GM21825 (cell line): ENCODE data around the gene DDX39B.
"Not testable (repeated sequence)": the region's sequence is repeated elsewhere in the genome, so short reads cannot be mapped to it uniquely, and the experiment has no call there.

Experiments used
- ATAC-seq: cut with Tn5 transposase; IDR thresholded peaks from one replicate; pipeline ENCODE4 v1.9.1; 2021; ENCODE audit warnings: mild to moderate bottlenecking, moderate library complexity; ENCODE audit not compliant: unreplicated experiment

DDX39B gene

DNA sequence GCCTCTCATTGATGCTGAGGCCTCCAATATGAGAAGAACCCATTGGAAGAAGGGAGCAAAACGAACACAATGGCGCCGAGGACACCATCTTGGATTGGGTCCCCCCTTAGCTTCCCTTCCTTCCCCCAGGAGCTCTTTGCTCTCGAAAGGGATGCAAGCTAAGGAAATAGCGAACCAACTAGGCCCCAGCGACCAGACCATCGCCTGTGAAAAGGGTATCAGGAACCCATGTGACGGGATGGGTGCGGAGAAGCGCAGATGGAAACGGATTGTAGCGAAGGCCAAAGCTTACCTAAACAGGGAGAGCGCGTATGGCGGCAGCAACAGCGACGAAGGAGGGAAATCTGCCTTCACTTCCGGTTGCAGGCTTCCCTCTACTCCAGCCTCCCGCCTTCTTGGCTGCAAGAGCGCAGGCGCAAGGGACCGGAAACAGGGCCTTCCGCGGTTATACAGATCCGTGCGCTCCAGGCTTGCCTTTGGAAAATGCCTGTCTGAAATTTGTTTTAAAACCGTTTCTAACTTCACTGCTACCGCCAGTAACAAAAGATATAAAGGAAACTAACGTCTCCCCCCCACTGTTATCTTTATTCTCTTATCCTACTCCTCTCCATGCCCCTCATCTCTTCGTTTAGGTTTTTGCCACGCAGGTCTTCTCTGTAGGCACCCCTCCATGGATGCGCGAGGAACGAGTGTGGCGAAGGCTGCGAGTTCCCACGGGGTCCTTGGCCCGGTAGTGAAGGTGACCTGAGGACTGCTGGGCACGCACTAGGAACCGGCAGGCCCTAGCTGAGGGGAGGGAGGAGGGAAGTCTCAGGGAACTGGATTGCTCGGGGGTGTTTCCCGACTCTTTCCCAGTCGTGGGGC lies at the start of gene DDX39B:
DDX39B (minus strand) TSS at position 346 of the 864 bp plus-strand sequence. CDS start 1,471 bp downstream, outside the sequence.
- ATAC-seq: peak; percentile 54

DNA sequence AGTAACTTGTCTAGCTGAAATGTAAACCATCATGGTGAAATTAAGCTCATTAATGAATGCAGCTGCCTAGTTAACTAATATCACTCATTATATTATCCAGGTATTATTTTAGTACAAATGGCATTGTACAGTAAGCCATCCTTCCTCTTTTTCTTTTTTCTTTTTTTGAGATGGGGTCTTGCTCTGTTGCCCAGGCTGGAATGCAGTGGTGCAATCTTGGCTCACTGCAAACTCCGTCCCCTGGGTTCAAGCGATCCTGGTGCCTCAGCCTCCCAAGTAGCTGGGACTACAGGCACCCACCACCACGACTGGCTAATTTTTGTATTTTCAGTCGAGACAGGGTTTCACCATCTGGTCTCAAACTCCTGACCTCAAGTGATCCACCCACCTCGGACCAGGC lies 48.9 kb upstream of the DDX39B start:
- not testable (repeated sequence) for ATAC-seq

DNA sequence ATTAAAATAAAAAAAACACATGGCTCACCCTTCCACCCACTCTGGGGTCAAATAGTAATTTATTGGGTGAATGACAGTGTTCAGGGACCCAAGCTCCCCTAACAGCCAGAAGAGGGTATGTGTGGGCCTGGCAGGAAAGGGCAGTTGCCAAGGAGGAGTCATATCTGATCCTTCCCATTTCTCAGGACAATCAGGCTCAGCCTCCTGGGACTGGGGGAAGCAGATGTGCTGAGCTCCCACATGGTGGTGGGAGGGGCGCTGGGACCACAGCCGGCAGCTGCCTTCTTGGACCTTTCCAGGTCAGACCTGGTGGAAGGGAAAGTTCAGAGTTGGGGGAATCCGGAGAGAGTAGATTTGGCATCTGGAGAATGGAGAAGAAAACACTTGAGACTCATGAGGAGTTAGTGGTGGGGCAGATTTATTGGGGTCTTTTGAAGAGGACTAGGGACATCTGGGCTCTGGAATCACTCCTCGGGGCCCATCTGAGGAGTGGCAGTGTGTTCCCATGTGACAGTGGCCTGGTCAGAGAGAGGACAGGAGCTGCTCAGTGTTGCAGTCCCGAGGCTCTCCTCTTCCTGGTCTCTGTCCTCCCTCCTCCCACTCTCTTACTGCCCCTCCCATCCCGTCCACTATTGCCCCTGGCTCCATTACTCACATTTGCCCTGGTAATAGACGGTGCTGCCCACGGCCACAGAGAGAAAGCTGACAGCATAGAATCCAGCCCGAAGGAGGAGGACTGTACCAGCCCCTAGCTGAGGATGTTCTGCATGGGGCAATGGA lies 47.3 kb upstream of the DDX39B start:
- no peak for ATAC-seq

DNA sequence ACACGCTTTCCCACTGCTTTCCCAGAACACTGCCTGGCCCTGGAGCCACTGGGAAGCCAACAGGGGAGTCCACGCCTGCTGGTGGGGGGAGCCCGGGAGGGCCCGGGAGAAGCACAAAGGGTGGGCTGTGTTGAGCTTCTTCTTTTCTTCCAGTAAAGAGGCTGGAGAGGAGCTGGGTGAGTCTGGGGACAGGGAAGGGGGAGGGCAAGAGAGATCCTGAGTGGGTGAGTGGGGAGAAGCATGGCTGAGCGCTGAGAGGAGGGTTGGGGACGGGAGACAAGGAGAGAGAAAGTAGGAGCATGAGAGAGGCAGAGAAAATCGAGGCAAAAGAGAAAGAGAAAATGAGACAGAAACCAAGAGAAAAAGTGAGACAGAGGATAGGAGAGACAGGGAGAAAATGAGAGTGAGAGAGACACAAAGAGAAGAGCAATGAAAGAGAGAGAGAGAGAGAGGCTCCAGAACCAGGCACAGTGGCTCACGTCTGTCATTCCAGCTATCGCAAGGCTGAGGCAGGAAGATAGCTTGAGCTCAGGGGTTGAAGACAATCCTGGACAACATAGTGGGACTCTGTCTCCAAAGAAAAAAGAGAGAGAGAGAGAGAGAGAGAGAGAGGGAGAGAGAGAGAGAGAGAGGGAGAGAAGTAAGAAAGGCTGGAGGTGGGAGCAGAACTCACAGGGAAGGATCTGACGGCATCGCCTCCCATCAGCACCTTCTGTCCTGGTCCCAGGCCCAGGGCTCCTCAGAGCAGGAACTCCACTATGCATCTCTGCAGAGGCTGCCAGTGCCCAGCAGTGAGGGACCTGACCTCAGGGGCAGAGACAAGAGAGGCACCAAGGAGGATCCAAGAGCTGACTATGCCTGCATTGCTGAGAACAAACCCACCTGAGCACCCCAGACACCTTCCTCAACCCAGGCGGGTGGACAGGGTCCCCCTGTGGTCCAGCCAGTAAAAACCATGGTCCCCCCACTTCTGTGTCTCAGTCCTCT lies 46.3 kb upstream of the DDX39B start:
- ATAC-seq: no peak

DNA sequence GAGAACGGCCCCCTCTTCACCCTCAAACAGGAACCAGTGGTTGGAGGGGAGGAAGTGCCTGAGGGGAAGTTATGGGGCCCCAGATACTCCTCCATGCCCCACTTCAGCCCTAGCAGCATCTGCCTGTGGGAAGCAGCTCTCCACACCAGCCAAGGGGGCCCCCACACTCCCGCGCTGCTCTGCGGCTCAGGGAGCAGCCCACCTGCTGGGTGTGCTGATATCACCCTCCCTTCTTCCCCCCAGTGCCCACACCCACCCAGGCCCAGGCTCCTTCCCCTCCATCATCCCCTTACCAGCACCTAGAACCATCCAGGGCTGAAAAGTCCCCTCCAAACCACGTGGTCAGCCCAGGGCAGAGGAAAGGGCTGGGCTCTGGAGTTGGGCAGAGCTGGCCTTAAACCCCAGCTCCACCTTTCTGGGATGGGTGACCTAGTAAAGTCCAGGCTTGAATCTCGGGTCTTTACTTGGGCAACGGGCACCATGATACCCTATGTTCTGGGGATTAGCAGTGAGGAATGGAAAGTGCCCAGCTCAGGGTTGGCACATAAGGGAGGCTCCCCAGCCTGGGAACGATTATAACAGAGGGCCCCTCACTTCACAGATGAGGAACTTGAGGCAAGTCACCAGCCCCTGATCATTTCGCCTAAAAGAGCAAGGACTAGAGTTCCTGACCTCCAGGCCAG lies 44.9 kb upstream of the DDX39B start:
- no peak for ATAC-seq

DNA sequence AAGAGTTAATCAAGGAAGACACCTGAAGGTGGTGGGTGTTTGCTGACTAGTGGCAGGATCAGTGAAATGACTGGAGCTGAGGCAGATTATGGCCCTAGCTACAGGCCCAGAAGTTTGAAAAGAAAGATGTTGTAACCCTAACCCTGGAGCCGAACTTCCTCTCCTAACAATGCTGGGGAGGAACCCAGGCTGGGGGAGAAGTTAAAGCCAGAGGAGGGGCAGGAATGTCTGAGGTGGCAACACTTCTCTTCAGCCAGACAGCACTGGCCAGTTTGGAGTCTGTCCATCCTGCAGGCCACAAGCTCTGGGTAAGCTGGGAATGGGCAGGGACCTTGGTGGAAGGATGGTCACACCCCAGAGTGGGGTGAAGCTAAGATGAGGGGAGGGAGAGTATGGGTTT lies 44.2 kb upstream of the DDX39B start, which contains the start of gene LST1:
LST1 (plus strand) TSS at position 270 of the 400 bp plus-strand sequence. CDS start 1,023 bp downstream, outside the sequence.
- no peak for ATAC-seq

DNA sequence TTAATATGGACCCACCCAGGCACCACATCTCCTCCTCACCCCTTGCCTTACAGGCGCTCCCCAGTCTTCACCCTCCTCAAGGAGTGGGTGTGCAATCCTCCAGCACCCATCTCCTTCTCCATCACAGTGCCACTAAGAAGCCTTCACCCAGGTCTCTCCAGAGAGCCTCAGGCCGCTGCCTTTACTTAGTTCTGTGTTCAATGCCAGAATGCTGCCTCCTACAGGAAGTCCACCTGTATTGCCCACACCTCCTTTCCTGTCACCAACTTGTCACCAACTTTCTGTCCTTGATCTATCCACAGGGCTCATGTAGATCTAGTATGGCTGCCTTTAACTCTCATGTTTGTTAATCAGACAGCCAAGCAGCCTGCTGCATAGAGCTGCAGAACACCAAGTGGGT lies 43.7 kb upstream of the DDX39B start:
- no peak for ATAC-seq

DNA sequence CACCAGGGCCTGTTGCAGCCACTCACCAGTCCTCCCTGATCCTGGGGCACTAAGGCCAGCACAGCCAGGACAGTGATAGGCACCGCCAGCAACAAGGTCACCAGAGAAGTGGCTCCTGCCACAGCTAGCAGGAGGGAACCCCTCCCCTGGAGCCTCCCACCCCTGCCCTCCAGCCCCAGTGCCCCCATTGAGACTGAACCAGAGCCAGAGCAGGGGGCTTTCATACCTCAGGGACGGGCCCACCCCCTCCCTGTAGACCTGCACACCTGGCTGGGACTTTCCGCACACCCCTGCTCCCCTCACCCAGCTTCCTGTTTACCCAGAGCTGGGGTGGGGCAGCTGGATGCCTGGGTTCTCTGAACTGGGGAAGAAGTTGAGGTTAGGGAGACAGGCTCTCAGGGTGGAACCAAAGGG lies 40.4 kb upstream of the DDX39B start, which contains the start of gene LTB:
LTB (minus strand) TSS at position 195 of the 414 bp plus-strand sequence; CDS start at position 188, 7 bp downstream.
- ATAC-seq: no peak

DNA sequence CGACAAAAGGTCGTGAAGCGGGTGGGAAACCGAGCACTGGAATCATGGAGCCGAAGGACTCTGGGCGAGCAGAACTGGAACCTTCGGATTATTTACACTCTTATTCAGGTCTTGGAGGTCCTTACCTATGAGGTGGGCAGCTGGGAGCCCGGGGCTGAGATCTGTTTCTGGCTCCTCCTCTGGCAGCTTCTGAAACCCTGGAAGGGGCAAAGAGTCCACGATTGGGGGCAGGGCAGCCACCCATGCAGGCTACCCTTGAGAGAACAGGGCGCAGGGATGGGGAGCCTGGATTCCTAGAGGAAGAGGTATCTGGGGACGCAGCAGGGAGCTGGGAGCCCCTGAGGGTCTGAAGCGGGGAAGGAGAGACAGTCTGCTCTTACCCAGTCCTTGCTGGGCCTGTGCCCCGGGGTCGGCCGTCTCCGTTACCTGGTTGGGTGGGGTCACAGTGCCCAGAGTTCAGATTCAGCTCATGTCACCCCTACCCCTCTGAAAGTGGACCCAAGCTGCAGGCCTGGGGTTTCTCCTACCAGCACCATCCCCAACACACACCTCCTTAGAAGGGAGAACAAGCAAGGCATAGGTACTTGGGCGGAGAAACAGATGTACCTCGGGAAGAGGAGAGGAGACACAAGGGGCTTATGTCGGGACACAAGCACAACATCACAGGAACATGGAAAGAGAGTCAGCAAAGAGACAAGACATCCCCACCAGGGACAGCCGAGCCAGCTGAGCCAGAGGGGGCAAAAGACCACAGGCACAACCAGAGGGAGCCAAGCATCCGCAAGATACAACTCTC lies 39.8 kb upstream of the DDX39B start:
- no peak for ATAC-seq

DNA sequence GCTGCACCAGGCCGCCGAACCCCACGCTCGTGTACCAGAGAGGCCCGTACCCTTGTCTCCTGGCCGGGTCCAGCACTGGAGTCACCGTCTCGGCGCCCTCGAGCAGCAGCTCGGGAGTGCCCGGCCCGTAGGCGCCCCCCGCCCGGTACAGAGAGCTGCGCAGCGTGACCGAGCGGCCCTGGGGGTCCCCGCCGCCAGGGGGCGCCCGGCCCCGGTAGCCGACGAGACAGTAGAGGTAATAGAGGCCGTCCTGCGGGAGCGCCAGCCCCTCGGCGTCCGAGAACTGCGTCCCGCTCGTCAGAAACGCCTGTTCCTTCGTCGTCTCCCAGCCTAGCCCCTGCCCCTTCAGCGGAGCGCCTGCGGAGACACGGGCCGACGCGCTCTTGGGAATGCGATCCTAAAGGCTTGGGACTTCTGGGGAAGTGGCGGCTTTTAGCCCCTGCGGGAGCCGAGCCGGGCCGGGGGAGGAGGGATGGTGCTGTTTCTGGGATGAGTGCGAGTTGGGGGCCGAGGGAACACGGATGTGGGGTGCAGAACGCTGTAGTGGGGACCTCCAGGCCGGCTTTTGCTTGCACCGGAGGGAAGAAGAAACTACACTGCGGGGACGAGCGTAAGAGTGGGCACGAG lies 39.1 kb upstream of the DDX39B start:
- ATAC-seq: peak; percentile 39

DNA sequence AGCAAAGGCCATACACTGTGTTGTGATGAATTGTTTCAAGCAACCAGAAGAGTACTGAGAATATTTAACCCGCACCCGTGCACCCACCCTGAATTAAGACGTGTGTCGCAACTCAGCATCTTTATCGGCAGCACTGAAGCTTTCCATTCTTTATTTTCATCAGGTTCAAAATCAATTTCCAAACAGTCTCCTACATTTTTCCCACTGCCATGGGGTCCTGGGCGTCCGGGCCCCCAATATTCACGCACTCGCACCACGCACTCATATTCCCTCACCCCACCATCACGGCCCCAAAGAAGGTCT lies 38.6 kb upstream of the DDX39B start:
- no peak for ATAC-seq

DNA sequence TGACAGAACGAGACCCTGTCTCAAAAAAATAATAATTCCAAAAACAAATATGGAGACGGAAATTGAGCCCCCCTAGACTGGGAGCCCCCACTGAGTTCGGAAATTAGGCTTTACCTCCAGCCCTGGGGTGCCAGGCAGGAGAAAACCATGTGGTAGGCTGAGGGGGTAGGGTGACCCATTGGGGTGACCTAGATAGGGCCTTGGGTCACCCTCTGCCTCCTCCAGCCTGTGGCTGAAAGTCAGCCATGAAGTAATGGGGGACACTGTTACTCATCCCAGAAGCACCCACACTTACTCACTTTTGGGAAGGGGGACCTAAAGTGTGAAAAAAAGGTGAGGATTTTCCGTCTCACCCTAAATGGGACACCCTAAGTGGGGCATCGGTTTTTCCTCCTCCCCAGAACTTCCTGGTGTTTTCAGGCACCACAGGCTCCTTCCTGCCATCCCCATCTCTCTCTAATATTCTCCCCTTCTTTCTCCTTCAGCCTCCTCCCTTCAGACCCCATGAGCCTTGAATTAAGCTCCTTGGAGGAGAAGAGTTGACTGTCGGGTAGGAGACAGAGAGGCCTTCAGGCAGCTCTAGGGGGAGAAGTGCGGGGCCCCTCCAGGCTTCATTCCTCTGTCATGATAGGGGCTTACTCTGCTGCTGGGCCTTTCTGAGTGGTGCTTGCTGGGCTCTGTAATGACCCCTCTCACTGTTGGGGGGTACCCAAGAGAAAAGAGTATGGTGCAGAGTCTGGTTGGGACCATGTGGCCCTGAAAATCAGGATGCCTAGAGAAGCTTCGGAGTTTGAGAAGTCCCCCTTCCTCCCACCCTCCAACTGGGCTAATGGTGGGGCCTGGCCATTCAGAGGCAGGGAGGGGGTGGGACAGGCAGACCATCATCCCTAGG lies 38.0 kb upstream of the DDX39B start:
- ATAC-seq: no peak

DNA sequence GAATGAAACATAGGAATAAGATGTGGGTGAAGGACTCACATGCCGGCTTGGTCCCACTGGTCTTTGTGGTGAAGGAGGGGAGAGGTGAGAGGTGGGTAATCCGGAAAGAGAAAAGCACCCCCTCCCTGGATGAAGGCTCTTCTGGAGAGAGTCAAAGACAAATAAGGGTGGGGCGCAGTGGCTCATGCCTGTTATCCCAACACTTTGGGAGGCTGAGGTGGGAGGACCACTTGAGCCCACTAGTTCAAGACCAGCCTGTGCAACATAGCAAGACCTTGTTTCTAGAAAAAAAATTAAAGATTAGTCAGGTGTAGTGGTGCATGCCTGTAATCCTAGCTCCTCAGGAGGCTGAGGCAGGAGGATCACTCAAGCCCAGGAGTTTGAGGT lies 37.3 kb upstream of the DDX39B start:
- ATAC-seq: no peak

DNA sequence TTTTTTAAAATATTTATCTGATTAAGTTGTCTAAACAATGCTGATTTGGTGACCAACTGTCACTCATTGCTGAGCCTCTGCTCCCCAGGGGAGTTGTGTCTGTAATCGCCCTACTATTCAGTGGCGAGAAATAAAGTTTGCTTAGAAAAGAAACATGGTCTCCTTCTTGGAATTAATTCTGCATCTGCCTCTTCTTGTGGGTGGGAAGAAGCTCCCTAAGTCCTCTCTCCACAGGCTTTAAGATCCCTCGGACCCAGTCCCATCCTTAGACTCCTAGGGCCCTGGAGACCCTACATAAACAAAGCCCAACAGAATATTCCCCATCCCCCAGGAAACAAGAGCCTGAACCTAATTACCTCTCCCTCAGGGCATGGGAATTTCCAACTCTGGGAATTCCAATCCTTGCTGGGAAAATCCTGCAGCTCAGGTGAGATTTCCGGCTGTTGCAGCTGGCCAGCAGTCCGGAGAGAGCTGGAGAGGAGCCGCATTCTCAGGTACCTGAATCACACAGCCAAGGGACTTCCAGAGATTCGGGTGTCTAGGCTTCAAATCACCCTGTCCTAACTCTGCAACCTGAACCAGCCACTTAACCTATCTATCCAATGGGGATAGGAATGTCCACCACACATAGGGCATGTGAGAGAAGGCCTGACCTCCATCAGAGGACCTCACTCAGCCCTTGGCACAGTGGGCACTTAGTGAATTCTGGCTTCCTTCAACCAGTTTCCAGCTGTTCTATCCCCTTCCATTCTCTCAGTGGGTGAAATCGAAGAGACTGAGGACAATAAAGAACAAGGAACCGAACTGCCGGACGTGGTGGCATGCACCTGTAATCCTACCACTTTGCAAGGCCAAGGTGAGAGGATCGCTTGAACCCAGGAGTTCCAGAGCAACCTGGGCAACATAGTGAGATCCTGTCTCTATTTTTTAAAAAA lies 36.6 kb upstream of the DDX39B start:
- ATAC-seq: no peak

DNA sequence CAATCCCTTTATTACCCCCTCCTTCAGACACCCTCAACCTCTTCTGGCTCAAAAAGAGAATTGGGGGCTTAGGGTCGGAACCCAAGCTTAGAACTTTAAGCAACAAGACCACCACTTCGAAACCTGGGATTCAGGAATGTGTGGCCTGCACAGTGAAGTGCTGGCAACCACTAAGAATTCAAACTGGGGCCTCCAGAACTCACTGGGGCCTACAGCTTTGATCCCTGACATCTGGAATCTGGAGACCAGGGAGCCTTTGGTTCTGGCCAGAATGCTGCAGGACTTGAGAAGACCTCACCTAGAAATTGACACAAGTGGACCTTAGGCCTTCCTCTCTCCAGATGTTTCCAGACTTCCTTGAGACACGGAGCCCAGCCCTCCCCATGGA lies 35.8 kb upstream of the DDX39B start:
- no peak for ATAC-seq

DNA sequence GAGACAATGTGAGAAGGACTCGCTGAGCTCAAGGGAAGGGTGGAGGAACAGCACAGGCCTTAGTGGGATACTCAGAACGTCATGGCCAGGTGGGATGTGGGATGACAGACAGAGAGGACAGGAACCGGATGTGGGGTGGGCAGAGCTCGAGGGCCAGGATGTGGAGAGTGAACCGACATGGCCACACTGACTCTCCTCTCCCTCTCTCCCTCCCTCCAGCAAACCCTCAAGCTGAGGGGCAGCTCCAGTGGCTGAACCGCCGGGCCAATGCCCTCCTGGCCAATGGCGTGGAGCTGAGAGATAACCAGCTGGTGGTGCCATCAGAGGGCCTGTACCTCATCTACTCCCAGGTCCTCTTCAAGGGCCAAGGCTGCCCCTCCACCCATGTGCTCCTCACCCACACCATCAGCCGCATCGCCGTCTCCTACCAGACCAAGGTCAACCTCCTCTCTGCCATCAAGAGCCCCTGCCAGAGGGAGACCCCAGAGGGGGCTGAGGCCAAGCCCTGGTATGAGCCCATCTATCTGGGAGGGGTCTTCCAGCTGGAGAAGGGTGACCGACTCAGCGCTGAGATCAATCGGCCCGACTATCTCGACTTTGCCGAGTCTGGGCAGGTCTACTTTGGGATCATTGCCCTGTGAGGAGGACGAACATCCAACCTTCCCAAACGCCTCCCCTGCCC lies 35.2 kb upstream of the DDX39B start:
- no peak for ATAC-seq
